Progenitor cell of endocrine pancreas (in vitro differentiated cells): ENCODE results near the gene RUFY4. TPM values are rescaled to one million over a fixed set of nuclear protein-coding genes. Genes with fewer than 3 reads are reported as not detected.

ENCODE experiments used
- DNase-seq: peaks from one replicate; pipeline ENCODE4 v3.0.0; 2021; ENCODE audit warnings: low spot score; ENCODE audit not compliant: unreplicated experiment
- H3K27ac Mint-ChIP-seq: 2 replicates; pipeline ENCODE4 v1.8.0; 2021; ENCODE audit warnings: mild to moderate bottlenecking, moderate library complexity, mixed read lengths
- H3K27me3 Mint-ChIP-seq: 2 replicates; pipeline ENCODE4 v1.8.0; 2021; ENCODE audit warnings: mixed read lengths
- H3K36me3 Mint-ChIP-seq: 2 replicates; pipeline ENCODE4 v1.8.0; 2022; ENCODE audit warnings: mixed read lengths; ENCODE audit not compliant: insufficient read depth
- H3K4me1 Mint-ChIP-seq: 2 replicates; pipeline ENCODE4 v1.8.0; 2021; ENCODE audit warnings: low read depth, mixed read lengths
- H3K4me3 Mint-ChIP-seq: 2 replicates; pipeline ENCODE4 v1.8.0; 2021; ENCODE audit warnings: low read depth, mild to moderate bottlenecking, moderate library complexity, mixed read lengths
- H3K9me3 Mint-ChIP-seq: 2 replicates; pipeline ENCODE4 v1.8.0; 2021; ENCODE audit warnings: low read depth, mixed read lengths
- total RNA-seq: library from RNA; stranded (reverse); gene quantifications from 2 replicates; pipeline ENCODE4 v1.2.1, GENCODE V29; 2021
- TF ChIP-seq, protein P1 (sequence below): fragments of 200-600 bp; sonication (generic); IDR thresholded peaks from one replicate; pipeline ENCODE4 v1.5.0; 2021; ENCODE audit warnings: antibody characterized with exemption, mild to moderate bottlenecking; ENCODE audit not compliant: unreplicated experiment

RUFY4 gene
- total RNA-seq, 1 donor from 2014 or later: not detected

DNA sequence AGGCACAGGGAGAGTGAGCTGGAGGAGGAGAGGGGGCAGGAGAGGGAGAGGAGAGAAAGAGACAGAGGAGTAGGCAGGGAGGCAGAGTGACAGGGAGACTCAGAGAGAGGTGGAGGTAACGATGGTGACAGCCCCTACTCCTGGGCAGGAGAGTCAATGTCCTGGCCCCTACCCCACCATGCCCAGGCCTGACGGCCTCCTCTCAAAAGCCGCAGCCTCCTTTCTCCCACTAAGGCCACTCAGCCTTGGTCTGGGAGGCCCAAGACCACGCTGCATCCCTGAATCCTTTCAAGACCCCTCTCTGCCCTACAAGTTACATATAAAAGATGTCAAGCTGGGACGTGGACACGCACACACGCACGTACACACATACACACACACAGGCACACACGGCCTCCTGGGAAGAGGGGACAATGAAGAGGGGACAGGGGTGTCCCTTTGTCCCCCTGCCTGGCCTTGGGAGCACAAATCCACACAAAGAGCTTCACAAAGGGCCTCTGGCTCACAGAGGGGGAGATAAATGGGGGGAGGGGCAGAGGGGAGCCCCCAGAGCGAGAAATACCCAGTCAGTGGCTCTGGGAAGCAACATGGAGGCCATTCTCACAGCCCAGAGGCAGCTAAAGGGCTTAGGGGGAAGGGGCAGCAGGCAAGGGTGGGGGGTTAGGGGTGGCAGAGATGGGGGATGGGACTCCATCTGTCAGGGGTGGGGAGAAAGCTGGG lies 46.8 kb upstream of the RUFY4 start:
- H3K4me3 Mint-ChIP-seq: no peak overlapping the region
- DNase-seq: no peak
- H3K36me3 Mint-ChIP-seq: no peaks in the 10 kb centered on the region
- no peak overlapping the region for H3K27ac Mint-ChIP-seq
- H3K4me1 Mint-ChIP-seq: peaks cover 9% of the 10 kb centered on the region
- H3K27me3 Mint-ChIP-seq: peaks cover 25% of the 10 kb centered on the region
- TF ChIP-seq, protein P1, sequence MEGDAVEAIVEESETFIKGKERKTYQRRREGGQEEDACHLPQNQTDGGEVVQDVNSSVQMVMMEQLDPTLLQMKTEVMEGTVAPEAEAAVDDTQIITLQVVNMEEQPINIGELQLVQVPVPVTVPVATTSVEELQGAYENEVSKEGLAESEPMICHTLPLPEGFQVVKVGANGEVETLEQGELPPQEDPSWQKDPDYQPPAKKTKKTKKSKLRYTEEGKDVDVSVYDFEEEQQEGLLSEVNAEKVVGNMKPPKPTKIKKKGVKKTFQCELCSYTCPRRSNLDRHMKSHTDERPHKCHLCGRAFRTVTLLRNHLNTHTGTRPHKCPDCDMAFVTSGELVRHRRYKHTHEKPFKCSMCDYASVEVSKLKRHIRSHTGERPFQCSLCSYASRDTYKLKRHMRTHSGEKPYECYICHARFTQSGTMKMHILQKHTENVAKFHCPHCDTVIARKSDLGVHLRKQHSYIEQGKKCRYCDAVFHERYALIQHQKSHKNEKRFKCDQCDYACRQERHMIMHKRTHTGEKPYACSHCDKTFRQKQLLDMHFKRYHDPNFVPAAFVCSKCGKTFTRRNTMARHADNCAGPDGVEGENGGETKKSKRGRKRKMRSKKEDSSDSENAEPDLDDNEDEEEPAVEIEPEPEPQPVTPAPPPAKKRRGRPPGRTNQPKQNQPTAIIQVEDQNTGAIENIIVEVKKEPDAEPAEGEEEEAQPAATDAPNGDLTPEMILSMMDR: no peak
- no peaks in the 10 kb centered on the region for H3K9me3 Mint-ChIP-seq

- Mint-ChIP-seq H3K4me3 (no peak overlapping the region), H3K36me3 (no peaks in the 10 kb centered on the region), H3K27me3 (peaks cover 24% of the 10 kb centered on the region), H3K27ac (no peak overlapping the region), H3K9me3 (no peaks in the 10 kb centered on the region), H3K4me1 (peaks cover 5% of the 10 kb centered on the region)
- TF ChIP-seq, protein P1: no peak
- DNase-seq: no peak
These were observed 46.1 kb upstream of the RUFY4 start for GRCh38 chr2:218022851-218023530.

- TF ChIP-seq, protein P1: no peak
- DNase-seq: no peak
These were observed 45.4 kb upstream of the RUFY4 start for GRCh38 chr2:218023636-218024035.

GRCh38 chr2:218024336-218024735 lies 44.7 kb upstream of the RUFY4 start:
- TF ChIP-seq, protein P1: no peak
- no peak for DNase-seq
- Mint-ChIP-seq H3K27ac (no peak overlapping the region), H3K36me3 (no peaks in the 10 kb centered on the region), H3K4me3 (no peak overlapping the region), H3K9me3 (no peaks in the 10 kb centered on the region), H3K4me1 (peaks cover 2% of the 10 kb centered on the region), H3K27me3 (peaks cover 29% of the 10 kb centered on the region)

More at GRCh38 chr2:218023636-218024035, 45.4 kb upstream of the RUFY4 start:
- Mint-ChIP-seq H3K4me3 (no peak overlapping the region), H3K4me1 (peaks cover 2% of the 10 kb centered on the region), H3K27ac (no peak overlapping the region), H3K9me3 (no peaks in the 10 kb centered on the region), H3K27me3 (peaks cover 29% of the 10 kb centered on the region), H3K36me3 (no peaks in the 10 kb centered on the region)

DNA sequence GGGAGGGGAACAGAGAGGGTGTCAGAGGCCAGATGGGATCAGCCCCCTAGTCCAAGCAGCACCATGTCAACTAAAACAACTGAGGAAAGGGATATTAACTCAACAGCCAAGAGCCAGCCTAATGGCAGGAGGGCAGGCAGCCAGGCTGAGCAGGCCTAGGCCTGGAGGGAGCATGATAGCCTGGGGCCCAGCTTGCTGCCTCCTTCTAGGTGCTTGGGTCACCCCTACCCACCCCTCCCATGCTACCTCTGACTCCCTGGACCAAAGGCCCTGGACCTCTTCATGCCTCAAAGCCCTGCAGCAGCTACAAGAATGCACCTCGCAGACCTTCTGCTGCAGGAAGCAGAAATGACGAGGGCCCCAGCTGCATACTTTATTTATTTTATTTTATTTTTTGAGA lies 44.2 kb upstream of the RUFY4 start:
- H3K27me3 Mint-ChIP-seq: peaks cover 24% of the 10 kb centered on the region
- H3K36me3 Mint-ChIP-seq: no peaks in the 10 kb centered on the region
- H3K9me3 Mint-ChIP-seq: no peaks in the 10 kb centered on the region
- peaks cover 2% of the 10 kb centered on the region for H3K4me1 Mint-ChIP-seq
- H3K4me3 Mint-ChIP-seq: no peak overlapping the region
- no peak for DNase-seq
- TF ChIP-seq, protein P1: no peak
- H3K27ac Mint-ChIP-seq: no peak overlapping the region
